ENCODE results near the gene AIG1.

The AIG1 gene

GRCh38 chr6:143123081-143123480 lies 62.4 kb downstream of the AIG1 start:
- Histone ChIP-seq H3K9me3 (ENCODE audit: control insufficient read depth, low read length) (no peaks in the 10 kb centered on the region), H3K27ac (no peak overlapping the region), H3K36me3 (ENCODE audit: control insufficient read depth, insufficient read depth, low read length) (no peaks in the 10 kb centered on the region), H3K4me3 (ENCODE audit: low read depth, low read length) (no peak overlapping the region), H3K27me3 (ENCODE audit: control insufficient read depth, insufficient read depth, low read length) (no peaks in the 10 kb centered on the region), H3K4me2 (ENCODE audit: low read length) (no peak overlapping the region), H2AFZ (no peak overlapping the region), H3K79me2 (no peaks in the 10 kb centered on the region), H3K9ac (no peak overlapping the region), H3K4me1 (no peaks in the 10 kb centered on the region)
- TF ChIP-seq CTCF (IDR thresholded peaks at IDR 0.05): no peak

- no peak overlapping the region for H2AFZ ChIP-seq
- H3K4me3 ChIP-seq (ENCODE audit: low read depth, low read length): no peak overlapping the region
- H3K4me2 ChIP-seq (ENCODE audit: low read length): no peak overlapping the region
- TF ChIP-seq CTCF (IDR thresholded peaks at IDR 0.05): no peak
- H3K36me3 ChIP-seq (ENCODE audit: control insufficient read depth, insufficient read depth, low read length): no peaks in the 10 kb centered on the region
- H3K9ac ChIP-seq: no peak overlapping the region
- H3K4me1 ChIP-seq: no peaks in the 10 kb centered on the region
- H3K9me3 ChIP-seq (ENCODE audit: control insufficient read depth, low read length): no peaks in the 10 kb centered on the region
- H3K79me2 ChIP-seq: no peaks in the 10 kb centered on the region
- no peaks in the 10 kb centered on the region for H3K27me3 ChIP-seq (ENCODE audit: control insufficient read depth, insufficient read depth, low read length)
- no peak overlapping the region for H3K27ac ChIP-seq
Measured at GRCh38 chr6:143123941-143124340, 63.3 kb downstream of the AIG1 start.

- Histone ChIP-seq H3K27me3 (ENCODE audit: control insufficient read depth, insufficient read depth, low read length) (no peaks in the 10 kb centered on the region), H3K27ac (no peak overlapping the region), H3K4me1 (no peaks in the 10 kb centered on the region), H3K9ac (no peak overlapping the region), H3K9me3 (ENCODE audit: control insufficient read depth, low read length) (no peaks in the 10 kb centered on the region), H2AFZ (no peak overlapping the region), H3K4me3 (ENCODE audit: low read depth, low read length) (no peak overlapping the region), H3K79me2 (no peaks in the 10 kb centered on the region), H3K4me2 (ENCODE audit: low read length) (no peak overlapping the region), H3K36me3 (ENCODE audit: control insufficient read depth, insufficient read depth, low read length) (no peaks in the 10 kb centered on the region)
- no peak for TF ChIP-seq CTCF (IDR thresholded peaks at IDR 0.05)
Measured at GRCh38 chr6:143125455-143125854, 64.8 kb downstream of the AIG1 start.

GRCh38 chr6:143125864-143126573 lies 65.3 kb downstream of the AIG1 start:
- no peak overlapping the region for H3K27ac ChIP-seq
- no peak overlapping the region for H3K9ac ChIP-seq
- H3K4me2 ChIP-seq (ENCODE audit: low read length): no peak overlapping the region
- H3K9me3 ChIP-seq (ENCODE audit: control insufficient read depth, low read length): no peaks in the 10 kb centered on the region
- no peak overlapping the region for H2AFZ ChIP-seq
- TF ChIP-seq CTCF (IDR thresholded peaks at IDR 0.05): no peak
- H3K79me2 ChIP-seq: no peaks in the 10 kb centered on the region
- no peaks in the 10 kb centered on the region for H3K27me3 ChIP-seq (ENCODE audit: control insufficient read depth, insufficient read depth, low read length)
- H3K4me3 ChIP-seq (ENCODE audit: low read depth, low read length): no peak overlapping the region
- H3K36me3 ChIP-seq (ENCODE audit: control insufficient read depth, insufficient read depth, low read length): no peaks in the 10 kb centered on the region
- no peaks in the 10 kb centered on the region for H3K4me1 ChIP-seq

- Histone ChIP-seq H3K9ac (no peak overlapping the region), H3K36me3 (ENCODE audit: control insufficient read depth, insufficient read depth, low read length) (no peaks in the 10 kb centered on the region), H3K27me3 (ENCODE audit: control insufficient read depth, insufficient read depth, low read length) (no peaks in the 10 kb centered on the region), H3K4me1 (no peaks in the 10 kb centered on the region), H3K9me3 (ENCODE audit: control insufficient read depth, low read length) (no peaks in the 10 kb centered on the region), H3K27ac (no peak overlapping the region), H3K79me2 (no peaks in the 10 kb centered on the region), H3K4me3 (ENCODE audit: low read depth, low read length) (no peak overlapping the region), H3K4me2 (ENCODE audit: low read length) (no peak overlapping the region), H2AFZ (no peak overlapping the region)
- no peak for TF ChIP-seq CTCF (IDR thresholded peaks at IDR 0.05)
Measured at GRCh38 chr6:143126574-143126941, 65.9 kb downstream of the AIG1 start.

All from parathyroid adenoma (tissue), 2 donors.